GM21360 (cell line): ENCODE results near the gene DCAF8L2.
A peak's percentile ranks its signal among the peaks of the same experiment; 100 is the strongest.
"Not testable (repeated sequence)": the region's sequence is repeated elsewhere in the genome, so short reads cannot be mapped to it uniquely, and the experiment has no call there.

Experiments used
- ATAC-seq: cut with Tn5 transposase; IDR thresholded peaks from one replicate; pipeline ENCODE4 v1.9.1; 2021; ENCODE audit warnings: mild to moderate bottlenecking, moderate library complexity; ENCODE audit not compliant: unreplicated experiment

DCAF8L2 gene

GRCh38 chrX:27675493-27675892 is 85.3 kb downstream of the DCAF8L2 start:
- no peak for ATAC-seq

GRCh38 chrX:27679281-27679680 is 89.1 kb downstream of the DCAF8L2 start:
- ATAC-seq: no peak

- no peak for ATAC-seq
Observed at GRCh38 chrX:27680726-27681125, 90.6 kb downstream of the DCAF8L2 start.

- ATAC-seq: peak; percentile 80
Observed at GRCh38 chrX:27683566-27684208, 93.5 kb downstream of the DCAF8L2 start.

GRCh38 chrX:27694667-27695066 is 104.5 kb downstream of the DCAF8L2 start:
- no peak for ATAC-seq

- no peak for ATAC-seq
Observed at GRCh38 chrX:27706526-27706925, 116.4 kb downstream of the DCAF8L2 start.

- ATAC-seq: no peak
Observed at GRCh38 chrX:27715610-27716009, 125.5 kb downstream of the DCAF8L2 start.

- no peak for ATAC-seq
Observed at GRCh38 chrX:27728291-27728690, 138.1 kb downstream of the DCAF8L2 start.

GRCh38 chrX:27731962-27732361 is 141.8 kb downstream of the DCAF8L2 start:
- no peak for ATAC-seq

GRCh38 chrX:27735914-27736313 is 145.8 kb downstream of the DCAF8L2 start:
- ATAC-seq: no peak

GRCh38 chrX:27740933-27741332 is 150.8 kb downstream of the DCAF8L2 start:
- no peak for ATAC-seq

- ATAC-seq: not testable (repeated sequence)
Observed at GRCh38 chrX:27743521-27743920, 153.4 kb downstream of the DCAF8L2 start.

- ATAC-seq: no peak
Observed at GRCh38 chrX:27746516-27746915, 156.4 kb downstream of the DCAF8L2 start.

- not testable (repeated sequence) for ATAC-seq
Observed at GRCh38 chrX:27750298-27750697, 160.2 kb downstream of the DCAF8L2 start.

- no peak for ATAC-seq
Observed at GRCh38 chrX:27751976-27752375, 161.8 kb downstream of the DCAF8L2 start.

- ATAC-seq: no peak
Observed at GRCh38 chrX:27765718-27766117, 175.6 kb downstream of the DCAF8L2 start.

- no peak for ATAC-seq
Observed at GRCh38 chrX:27767387-27767786, 177.2 kb downstream of the DCAF8L2 start.

- no peak for ATAC-seq
Observed at GRCh38 chrX:27775984-27776383, 185.8 kb downstream of the DCAF8L2 start.

- no peak for ATAC-seq
Observed at GRCh38 chrX:27796640-27797257, 206.6 kb downstream of the DCAF8L2 start.

- no peak for ATAC-seq
Observed at GRCh38 chrX:27797575-27797974, 207.4 kb downstream of the DCAF8L2 start.
